Activated naive CD4-positive, alpha-beta T cell treated with anti-CD3 and anti-CD28 coated beads for 36 hours (primary cell): ENCODE results near the gene KLF6. TPM values are rescaled to one million over a fixed set of nuclear protein-coding genes. Genes with fewer than 3 reads are reported as not detected.

Experiments
- CTCF ChIA-PET: fragments of 350-600 bp; sonication (Branson Sonifier 250); formaldehyde crosslinking; loops from one replicate; lab custom pipeline; 2021; ENCODE audit warnings: antibody characterized with exemption; lab: Charles Lee
- DNase-seq: peaks from one replicate; pipeline ENCODE4 v3.0.0-alpha.2; 2020
- H3K27ac Mint-ChIP-seq: one replicate; pipeline ENCODE4 v1.8.0; 2021; ENCODE audit warnings: mild to moderate bottlenecking, mixed read lengths
- H3K27me3 Mint-ChIP-seq: one replicate; pipeline ENCODE4 v1.8.0; 2021; ENCODE audit warnings: low read depth, mixed read lengths
- H3K36me3 Mint-ChIP-seq: one replicate; pipeline ENCODE4 v1.8.0; 2021; ENCODE audit warnings: low read depth, mixed read lengths
- H3K4me1 Mint-ChIP-seq: one replicate; pipeline ENCODE4 v1.8.0; 2021; ENCODE audit warnings: low read depth, mixed read lengths
- H3K4me3 Mint-ChIP-seq: one replicate; pipeline ENCODE4 v1.8.0; 2021; ENCODE audit warnings: mild to moderate bottlenecking, moderate library complexity, mixed read lengths
- H3K9me3 Mint-ChIP-seq: one replicate; pipeline ENCODE4 v1.8.0; 2021; ENCODE audit warnings: mixed read lengths
- intact Hi-C: fragments of 100-400 bp; cut with micrococcal nuclease; formaldehyde crosslinking; loops from one replicate; pipeline ENCODE4 v1.15.1; 2023
- total RNA-seq, 2 experiments: library from RNA; stranded (reverse); gene quantifications; one replicate each; pipeline ENCODE4 v1.2.3, GENCODE V29; 2021

Gene KLF6
- total RNA-seq, 2 experiments from 2014 or later = 78.9 to 82.1 TPM

DNA sequence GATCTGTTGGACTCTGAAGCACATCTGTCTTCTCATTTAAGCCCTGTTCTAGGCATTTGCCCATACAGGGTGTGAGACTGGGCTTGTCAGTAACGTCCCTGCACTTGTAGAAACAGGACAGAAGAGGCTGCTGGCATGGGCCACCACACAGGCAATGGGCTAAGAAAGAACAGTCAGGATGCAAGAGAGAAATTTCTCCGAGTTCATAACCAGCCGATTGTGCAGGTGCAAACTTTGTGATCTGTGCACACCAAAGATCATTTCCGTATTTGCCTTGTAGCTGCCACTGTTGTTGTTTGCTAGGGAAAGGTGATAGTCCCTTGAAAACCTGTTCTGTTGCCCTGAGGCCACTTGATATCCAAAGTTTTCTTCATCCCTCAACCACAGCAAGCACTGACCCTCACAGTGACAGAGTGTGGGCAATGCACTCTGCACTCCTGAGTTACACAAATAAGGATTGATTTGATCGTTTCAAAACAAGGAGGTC, 20.3 kb downstream of the KLF6 start:
- Mint-ChIP-seq H3K4me3 (peak overlapping the region; percentile 7), H3K36me3 (peaks cover 4% of the 10 kb centered on the region), H3K27me3 (no peaks in the 10 kb centered on the region), H3K4me1 (peaks cover 62% of the 10 kb centered on the region), H3K9me3 (peaks cover 6% of the 10 kb centered on the region), H3K27ac (no peak overlapping the region)
- no peak for DNase-seq
- intact Hi-C loops = loop anchor here (5.0 kb wide), 1 partner anchor 537 kb away; no protein-coding TSS in a partner anchor
- CTCF ChIA-PET = interaction anchor here (0.7 kb wide), 1 partner anchor 12 kb away, joined by 3 read pairs; no protein-coding TSS in a partner anchor

DNA sequence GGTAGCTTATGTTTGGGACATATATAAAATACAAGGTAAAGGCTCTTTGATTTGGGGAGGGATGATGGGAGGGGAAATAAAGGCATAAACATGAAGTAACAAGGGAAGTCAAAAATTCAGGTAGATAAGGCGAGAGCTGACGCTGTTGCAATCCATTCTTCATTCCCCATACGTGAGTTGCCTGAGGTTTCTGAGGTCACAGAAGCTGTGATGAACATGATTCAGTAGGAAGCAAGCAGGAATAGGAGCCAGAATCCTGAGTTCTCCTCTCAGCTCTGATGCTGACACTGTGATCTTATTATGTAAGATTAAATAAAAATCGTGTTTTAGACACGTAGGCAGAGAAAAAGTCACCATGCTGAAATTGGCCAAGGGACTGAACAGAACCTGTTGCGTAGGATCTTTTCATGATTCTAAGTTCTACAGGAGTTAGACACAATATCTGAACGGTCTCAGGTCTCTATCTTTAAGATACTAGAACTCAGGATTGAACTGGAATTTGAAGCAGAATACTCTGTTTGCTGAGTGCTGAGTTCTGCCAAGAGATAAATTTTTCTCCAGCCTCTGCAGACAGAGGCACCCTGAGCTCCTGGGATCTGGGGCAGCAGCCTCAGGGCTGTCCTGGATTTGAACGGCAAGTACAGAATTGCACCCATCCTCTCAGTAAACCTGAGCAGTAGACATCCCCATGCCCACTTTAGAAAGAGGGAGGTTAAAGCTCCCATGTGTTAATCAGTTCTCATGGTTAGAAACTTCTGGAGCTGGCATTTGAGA, 21.0 kb downstream of the KLF6 start:
- Mint-ChIP-seq H3K27me3 (no peaks in the 10 kb centered on the region), H3K4me3 (no peak overlapping the region), H3K36me3 (peaks cover 4% of the 10 kb centered on the region), H3K4me1 (peaks cover 68% of the 10 kb centered on the region), H3K9me3 (peaks cover 6% of the 10 kb centered on the region), H3K27ac (no peak overlapping the region)
- CTCF ChIA-PET = interaction anchor here (0.8 kb wide), 1 partner anchor 55 kb away, joined by 5 read pairs; no protein-coding TSS in a partner anchor
- intact Hi-C loops = loop anchor here (5.0 kb wide), 1 partner anchor 537 kb away; no protein-coding TSS in a partner anchor
- no peak for DNase-seq

DNA sequence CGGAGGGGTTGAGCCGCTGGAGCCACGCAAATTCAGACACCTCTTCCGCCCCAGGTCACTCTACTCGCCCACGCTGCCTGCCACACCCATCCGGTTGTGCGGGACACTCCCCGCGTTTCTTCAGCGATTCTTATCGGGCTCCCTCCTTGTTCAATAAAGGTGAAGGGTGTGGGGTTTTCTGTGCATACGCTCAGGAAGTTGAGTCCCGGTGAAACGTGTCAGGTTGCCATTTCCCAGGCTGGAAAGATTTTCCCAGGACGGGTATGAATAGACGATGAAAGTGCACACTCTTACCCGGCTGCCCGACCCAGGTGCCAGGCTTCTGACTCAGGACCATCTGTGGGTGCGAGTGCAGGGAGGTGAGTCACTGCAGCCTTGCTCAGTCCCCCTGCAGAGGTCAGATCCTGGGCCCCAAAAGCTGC, 22.0 kb downstream of the KLF6 start:
- Mint-ChIP-seq H3K36me3 (peaks cover 4% of the 10 kb centered on the region), H3K4me3 (no peak overlapping the region), H3K9me3 (peaks cover 6% of the 10 kb centered on the region), H3K27ac (no peak overlapping the region), H3K27me3 (no peaks in the 10 kb centered on the region), H3K4me1 (peaks cover 78% of the 10 kb centered on the region)
- intact Hi-C loops = loop anchor here (5.0 kb wide), 1 partner anchor 536 kb away; no protein-coding TSS in a partner anchor
- CTCF ChIA-PET = no interaction called here
- DNase-seq = no peak

DNA sequence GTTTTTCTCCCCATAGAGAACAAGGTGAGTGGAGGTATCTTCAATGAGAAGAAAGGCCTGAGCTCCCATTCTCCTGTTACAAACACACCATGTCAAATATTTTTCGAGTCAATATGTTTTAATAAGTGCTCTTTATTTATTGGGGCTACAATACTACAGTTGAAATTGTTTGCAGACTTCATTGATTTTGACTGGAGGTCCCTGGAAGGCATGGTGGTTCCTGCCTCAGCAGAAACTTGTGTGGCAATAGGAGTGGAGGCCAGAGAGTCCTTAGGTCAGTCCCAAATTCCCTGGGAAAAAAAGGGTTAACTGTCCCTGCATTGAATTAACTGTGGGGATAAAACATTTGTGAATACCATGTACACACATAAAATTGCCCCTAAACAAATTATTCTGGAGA, 22.7 kb downstream of the KLF6 start:
- Mint-ChIP-seq H3K27ac (peak overlapping the region; percentile 37), H3K36me3 (peaks cover 4% of the 10 kb centered on the region), H3K4me1 (peaks cover 86% of the 10 kb centered on the region), H3K4me3 (no peak overlapping the region), H3K9me3 (peaks cover 6% of the 10 kb centered on the region), H3K27me3 (no peaks in the 10 kb centered on the region)
- CTCF ChIA-PET = interaction anchor here (0.9 kb wide), 2 partner anchors 16 to 112 kb away, joined by 3 read pairs; no protein-coding TSS in a partner anchor
- no peak for DNase-seq
- intact Hi-C loops = loop anchor here (5.0 kb wide), 1 partner anchor 535 kb away; no protein-coding TSS in a partner anchor

DNA sequence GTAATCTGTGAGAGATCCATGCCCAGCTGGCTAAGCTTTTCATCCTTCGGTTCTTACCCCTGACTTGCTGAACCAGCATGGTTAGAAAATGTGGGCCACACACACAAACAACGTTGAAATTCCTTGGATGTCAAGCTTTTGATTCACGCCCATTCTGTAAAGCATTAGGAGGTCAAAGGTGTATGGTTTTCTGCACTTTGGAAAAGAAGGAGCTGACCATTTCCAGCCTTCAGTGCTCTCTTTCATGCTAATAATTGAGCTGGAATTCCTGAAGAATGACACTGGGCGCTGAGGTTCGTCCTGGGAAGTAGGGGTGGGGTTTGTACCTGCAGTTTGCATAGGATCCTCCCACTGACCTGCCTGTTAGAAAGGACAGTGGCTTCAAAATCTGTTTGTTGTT, 23.1 kb downstream of the KLF6 start:
- Mint-ChIP-seq H3K36me3 (peaks cover 4% of the 10 kb centered on the region), H3K27ac (peak overlapping the region; percentile 37), H3K27me3 (no peaks in the 10 kb centered on the region), H3K9me3 (peaks cover 6% of the 10 kb centered on the region), H3K4me3 (no peak overlapping the region), H3K4me1 (peaks cover 90% of the 10 kb centered on the region)
- no peak for DNase-seq
- CTCF ChIA-PET = interaction anchor here (0.9 to 1.0 kb wide), 3 partner anchors 16 to 112 kb away, joined by 3 read pairs; no protein-coding TSS in a partner anchor
- intact Hi-C loops = loop anchor here (1.0 to 5.0 kb wide), 4 partner anchors 93 to 535 kb away; no protein-coding TSS in a partner anchor

DNA sequence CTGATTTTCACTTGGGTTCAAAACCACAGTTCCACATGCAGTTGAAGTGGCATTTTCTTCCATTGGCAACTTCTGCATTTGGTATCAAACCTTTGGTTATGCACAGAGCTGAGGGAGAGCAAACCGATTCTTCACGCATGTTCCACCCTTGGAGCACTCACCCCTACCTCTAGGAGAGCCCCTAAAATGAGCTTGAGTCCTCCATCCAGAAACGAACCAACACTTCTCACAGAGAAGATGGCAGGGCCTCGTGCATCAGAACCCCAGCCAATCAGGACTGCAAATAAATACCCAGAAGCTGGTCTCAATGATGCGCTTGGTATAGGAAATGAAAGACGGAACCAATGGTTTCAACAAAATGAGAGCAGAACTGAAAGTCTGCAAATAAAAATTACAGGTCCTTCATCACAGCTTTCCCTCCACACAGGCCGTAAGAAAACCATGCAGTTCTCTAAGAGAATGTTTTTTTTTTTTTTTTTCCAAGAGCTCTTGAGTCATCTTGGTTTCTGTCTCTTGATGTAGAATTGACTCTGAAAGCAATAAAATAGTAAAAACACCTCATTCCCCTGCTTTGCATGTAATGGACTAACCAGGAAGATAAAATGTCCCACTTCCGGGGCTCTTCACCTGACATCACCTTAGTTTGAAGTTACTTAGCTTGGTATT, 23.9 kb downstream of the KLF6 start:
- no peaks in the 10 kb centered on the region for H3K27me3 Mint-ChIP-seq
- peaks cover 95% of the 10 kb centered on the region for H3K4me1 Mint-ChIP-seq
- no peak overlapping the region for H3K4me3 Mint-ChIP-seq
- CTCF ChIA-PET = interaction anchor here (0.7 to 1.0 kb wide), 4 partner anchors 34 to 563 kb away, joined by 3 to 5 read pairs (median 3); no protein-coding TSS in a partner anchor
- peaks cover 6% of the 10 kb centered on the region for H3K9me3 Mint-ChIP-seq
- H3K36me3 Mint-ChIP-seq = peaks cover 4% of the 10 kb centered on the region
- H3K27ac Mint-ChIP-seq = peak overlapping the region; percentile 77
- intact Hi-C loops = loop anchor here (1.0 to 5.0 kb wide), 4 partner anchors 92 to 534 kb away; no protein-coding TSS in a partner anchor
- peak; percentile 63 for DNase-seq

DNA sequence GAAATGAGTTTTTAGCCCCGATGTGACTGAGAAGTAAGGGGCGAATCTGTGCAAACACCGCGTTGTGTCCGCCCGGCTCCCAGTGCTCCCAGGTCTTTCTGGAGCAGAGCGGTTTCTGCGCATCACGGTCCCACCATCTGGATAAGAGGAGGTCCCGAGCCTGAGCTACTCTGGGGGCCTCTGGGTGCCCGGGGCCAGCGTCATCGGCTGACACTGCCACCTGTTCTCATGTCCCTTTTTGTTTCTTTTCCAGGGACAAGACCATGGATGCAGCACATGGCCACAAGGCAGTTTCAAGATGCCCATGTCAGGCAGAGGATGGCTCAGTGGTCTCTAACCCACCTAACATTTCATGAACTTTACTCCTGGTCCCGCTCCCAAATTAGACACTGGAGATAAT, 24.9 kb downstream of the KLF6 start:
- intact Hi-C loops = loop anchor here (2.0 to 5.0 kb wide), 3 partner anchors 91 to 533 kb away; no protein-coding TSS in a partner anchor
- no peak for DNase-seq
- H3K27me3 Mint-ChIP-seq = no peaks in the 10 kb centered on the region
- peaks cover 95% of the 10 kb centered on the region for H3K4me1 Mint-ChIP-seq
- H3K36me3 Mint-ChIP-seq = peaks cover 4% of the 10 kb centered on the region
- no peak overlapping the region for H3K4me3 Mint-ChIP-seq
- peak overlapping the region; percentile 61 for H3K27ac Mint-ChIP-seq
- H3K9me3 Mint-ChIP-seq = peaks cover 6% of the 10 kb centered on the region
- CTCF ChIA-PET = no interaction called here

DNA sequence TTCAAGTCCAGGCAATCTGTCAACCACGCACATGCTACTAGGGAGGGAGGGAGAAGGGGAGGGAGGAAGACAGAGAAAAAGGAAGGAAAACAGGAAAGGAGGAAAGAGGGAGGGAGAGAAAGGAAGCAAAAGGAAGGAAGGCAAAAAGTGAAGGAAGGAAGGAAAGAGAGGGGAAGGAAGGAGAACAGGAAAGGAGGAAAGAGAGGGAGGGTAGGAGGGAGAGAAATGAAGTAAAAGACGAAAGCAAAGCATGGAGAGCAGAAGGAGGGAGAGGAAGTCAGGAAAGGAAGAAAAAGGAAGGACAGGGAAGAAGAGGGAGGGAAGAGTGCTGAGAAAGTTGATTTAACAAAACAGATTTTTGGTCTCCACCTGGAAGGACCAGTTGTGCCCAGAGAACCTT, 25.6 kb downstream of the KLF6 start:
- CTCF ChIA-PET = no interaction called here
- intact Hi-C loops = loop anchor here (5.0 kb wide), 3 partner anchors 72 to 893 kb away; no protein-coding TSS in a partner anchor
- H3K9me3 Mint-ChIP-seq = peaks cover 6% of the 10 kb centered on the region
- no peaks in the 10 kb centered on the region for H3K27me3 Mint-ChIP-seq
- peaks cover 4% of the 10 kb centered on the region for H3K36me3 Mint-ChIP-seq
- H3K4me3 Mint-ChIP-seq = no peak overlapping the region
- DNase-seq = no peak
- H3K4me1 Mint-ChIP-seq = peaks cover 90% of the 10 kb centered on the region
- H3K27ac Mint-ChIP-seq = no peak overlapping the region

DNA sequence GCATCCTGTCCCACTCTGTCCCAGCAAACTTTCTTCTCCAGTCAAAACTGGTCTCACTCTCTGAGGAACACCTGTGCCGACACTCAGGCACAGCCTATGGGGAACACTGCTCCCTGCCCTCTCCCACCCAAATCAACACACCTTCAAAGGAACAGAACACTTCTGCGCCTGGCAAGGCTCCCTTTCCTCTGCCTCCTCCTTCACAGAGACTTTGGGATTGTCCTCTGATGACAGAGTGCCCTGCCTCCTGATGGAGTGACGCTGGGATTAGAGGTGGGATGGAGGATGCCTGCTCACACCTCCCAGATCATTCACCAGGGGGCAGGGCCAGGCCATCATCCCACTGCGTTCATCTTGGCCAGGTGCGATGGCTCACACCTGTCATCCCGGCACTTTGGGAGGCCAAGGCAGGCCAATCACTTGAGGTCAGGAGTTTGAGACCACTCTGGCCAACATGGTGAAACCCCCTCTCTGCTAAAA, 26.5 kb downstream of the KLF6 start:
- peaks cover 83% of the 10 kb centered on the region for H3K4me1 Mint-ChIP-seq
- H3K27ac Mint-ChIP-seq = peak overlapping the region; percentile 99
- peaks cover 6% of the 10 kb centered on the region for H3K9me3 Mint-ChIP-seq
- CTCF ChIA-PET = interaction anchor here (0.9 kb wide), 1 partner anchor 19 kb away, joined by 3 read pairs; no protein-coding TSS in a partner anchor
- peaks cover 4% of the 10 kb centered on the region for H3K36me3 Mint-ChIP-seq
- no peaks in the 10 kb centered on the region for H3K27me3 Mint-ChIP-seq
- intact Hi-C loops = loop anchor here (1.0 to 5.0 kb wide), 9 partner anchors 18 to 894 kb away; no protein-coding TSS in a partner anchor
- no peak overlapping the region for H3K4me3 Mint-ChIP-seq
- DNase-seq = no peak

DNA sequence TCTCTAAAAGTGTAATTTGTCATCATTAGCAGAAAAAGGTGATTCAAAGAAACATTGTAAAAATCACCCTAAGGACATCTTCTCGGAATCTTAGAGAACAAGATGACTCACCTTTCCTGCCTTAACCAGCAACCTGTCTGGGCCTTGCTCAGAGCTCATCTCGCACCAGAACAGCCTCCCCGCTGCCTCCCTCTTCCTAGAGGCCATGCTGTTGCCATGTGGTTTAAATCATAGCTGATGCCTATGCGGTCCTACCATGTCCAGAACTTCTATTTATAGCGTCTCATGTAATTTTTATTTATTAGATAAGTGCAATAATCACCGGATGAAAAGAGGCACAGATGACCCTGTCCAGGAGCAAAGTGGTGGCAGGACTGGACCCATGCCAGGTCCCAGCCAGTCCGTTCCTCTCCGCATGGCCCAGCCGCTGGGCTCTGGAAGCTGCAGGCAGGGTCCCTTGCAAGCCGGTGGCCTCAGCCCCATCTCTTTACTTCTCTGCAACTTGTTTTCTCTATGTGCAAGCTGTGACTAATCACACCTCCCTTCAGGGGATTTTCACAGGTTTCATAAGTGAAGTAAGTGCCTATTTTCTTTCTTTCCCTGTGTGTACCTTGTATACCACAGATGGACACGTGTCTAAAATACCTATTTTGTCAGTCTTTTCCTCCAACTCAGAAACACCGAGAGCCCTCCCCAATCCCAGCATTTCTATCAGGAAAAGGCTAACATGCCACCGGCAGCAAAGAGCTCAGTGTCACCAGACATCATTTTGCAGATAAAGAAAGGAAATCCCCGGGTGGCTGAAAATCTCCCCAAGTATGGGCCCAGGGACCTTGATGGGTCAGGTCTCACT, 27.1 kb downstream of the KLF6 start:
- Mint-ChIP-seq H3K9me3 (peaks cover 6% of the 10 kb centered on the region), H3K36me3 (peaks cover 4% of the 10 kb centered on the region), H3K27ac (peak overlapping the region; percentile 99), H3K4me3 (peak overlapping the region; percentile 62), H3K4me1 (peaks cover 77% of the 10 kb centered on the region), H3K27me3 (no peaks in the 10 kb centered on the region)
- peak; percentile 84 for DNase-seq
- CTCF ChIA-PET = interaction anchor here (0.8 to 1.8 kb wide), 4 partner anchors 17 to 560 kb away, joined by 3 to 6 read pairs (median 3); no protein-coding TSS in a partner anchor
- intact Hi-C loops = loop anchor here (1.0 to 5.0 kb wide), 12 partner anchors 18 to 894 kb away; no protein-coding TSS in a partner anchor

DNA sequence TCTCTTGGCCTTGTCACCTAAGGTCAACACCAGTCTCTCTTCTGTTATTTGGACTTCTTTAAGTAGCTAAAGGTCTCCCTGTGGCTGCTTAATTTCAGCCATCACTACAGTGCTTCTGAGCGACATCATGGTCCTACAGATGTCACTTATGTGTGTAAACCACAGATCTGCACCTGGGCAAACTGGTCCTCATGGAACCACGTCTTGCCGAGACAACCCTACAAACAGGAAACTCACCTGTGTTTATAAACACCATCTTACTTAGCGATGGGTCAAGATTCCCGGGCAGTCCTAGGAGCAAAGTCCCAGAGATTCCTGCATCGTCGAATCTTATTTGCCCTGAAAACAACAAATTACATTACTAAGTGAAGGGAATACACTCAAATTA, 27.8 kb downstream of the KLF6 start:
- DNase-seq = peak; percentile 33
- intact Hi-C loops = loop anchor here (1.0 to 5.0 kb wide), 6 partner anchors 20 to 895 kb away; no protein-coding TSS in a partner anchor
- Mint-ChIP-seq H3K36me3 (peaks cover 4% of the 10 kb centered on the region), H3K9me3 (peaks cover 6% of the 10 kb centered on the region), H3K27me3 (no peaks in the 10 kb centered on the region), H3K27ac (peak overlapping the region; percentile 99), H3K4me3 (peak overlapping the region; percentile 62), H3K4me1 (peaks cover 72% of the 10 kb centered on the region)
- CTCF ChIA-PET = interaction anchor here (0.8 to 1.8 kb wide), 3 partner anchors 17 to 560 kb away, joined by 3 to 6 read pairs (median 3); no protein-coding TSS in a partner anchor
